ENCODE measurements around the gene CHST6.

GRCh38 chr16:75459691-75460090, 35.5 kb downstream of the CHST6 start:
- no peak for TF ChIP-seq CTCF (IDR thresholded peaks at IDR 0.05)
- no peak for TF ChIP-seq POLR2A (IDR thresholded peaks at IDR 0.05)

Data from right lobe of liver (tissue), 4 donors.